ENCODE measurements around the gene RAI1.

DNA sequence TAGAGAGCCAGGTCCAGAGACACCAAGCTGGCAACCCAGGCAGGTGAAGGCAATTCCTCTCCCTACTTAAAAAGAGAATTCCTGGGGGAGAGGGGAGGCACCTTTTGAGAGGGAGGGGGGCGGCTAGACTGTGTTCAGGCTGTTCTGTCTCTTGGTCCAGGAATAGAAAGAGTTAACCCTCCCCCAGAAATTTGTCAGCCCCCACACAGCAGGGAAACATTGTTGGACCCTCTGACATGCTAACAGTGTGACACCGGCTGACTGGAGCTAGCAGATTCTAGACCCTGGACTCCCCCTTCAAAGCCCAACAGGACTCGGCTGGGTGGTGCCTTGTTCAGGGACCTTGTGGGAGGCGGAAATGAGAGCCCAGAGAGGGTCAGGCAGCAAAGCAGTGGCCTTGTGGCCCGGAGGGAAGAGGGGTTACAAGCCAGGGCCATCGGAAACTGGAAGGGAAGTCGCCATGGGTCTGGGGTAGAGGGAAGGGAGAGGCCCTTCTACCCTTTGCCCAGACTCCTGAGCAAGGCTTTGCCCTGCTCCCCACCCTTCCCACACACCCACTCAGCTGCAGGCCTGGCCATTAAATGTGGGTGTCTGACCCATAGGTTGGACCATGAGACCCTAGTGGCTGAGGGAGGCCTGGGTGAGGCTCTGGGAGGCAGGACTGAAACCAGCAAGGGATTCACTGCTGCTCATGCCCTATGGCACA is 44.6 kb downstream of the RAI1 start:
- TF ChIP-seq POLR2AphosphoS5 (IDR thresholded peaks at IDR 0.05; ENCODE audit: low read depth, low read length) (no peak), TAF1 (IDR thresholded peaks at IDR 0.05; ENCODE audit: borderline replicate concordance, low read depth, low read length) (no peak)
